Naive thymus-derived CD4-positive, alpha-beta T cell (primary cell): Measurements from ENCODE around the gene MPP7. TPM values are rescaled to one million over a fixed set of nuclear protein-coding genes. Genes with fewer than 3 reads are reported as not detected.

Experiments used
- ATAC-seq: fragments of 150-1000 bp; cut with Tn5 transposase; 2 replicates; pipeline ENCODE4 v1.10.0; 2021; ENCODE audit warnings: mild to moderate bottlenecking, moderate library complexity
- CTCF ChIA-PET: fragments of 350-600 bp; sonication (Branson Sonifier 250); formaldehyde crosslinking; loops from one replicate; lab custom pipeline; 2021; ENCODE audit warnings: antibody characterized with exemption; lab: Charles Lee
- POLR2A ChIA-PET: fragments of 350-600 bp; sonication (Branson Sonifier 250); formaldehyde crosslinking; loops from one replicate; lab custom pipeline; 2021; ENCODE audit warnings: antibody characterized with exemption, inconsistent platforms; lab: Charles Lee
- DNase-seq, 9 donors: peaks; one replicate each; pipeline versions ENCODE4 v3.0.0 to v3.0.0-alpha.2; 2020 to 2022; ENCODE audit warnings: mixed read lengths in 1 of 9
- H3K27ac ChIP-seq: one replicate; pipeline ENCODE4 v1.7.0; 2013; ENCODE audit warnings: mild to moderate bottlenecking, low read depth, low read length, moderate library complexity
- H3K27me3 ChIP-seq, 2 donors: one replicate each; pipeline ENCODE4 v1.7.0; 2013; ENCODE audit warnings: low read length in 2 of 2, mild to moderate bottlenecking in 2 of 2, moderate library complexity in 2 of 2; ENCODE audit not compliant: control insufficient read depth in 2 of 2, insufficient read depth in 2 of 2
- H3K36me3 ChIP-seq, 3 experiments: 1 replicate in 2 of 3; 2 replicates in 1 of 3; pipeline ENCODE4 v1.7.0; 2013; ENCODE audit warnings: low read length in 3 of 3, mild to moderate bottlenecking in 3 of 3, moderate library complexity in 1 of 3; ENCODE audit not compliant: insufficient read depth in 3 of 3, control insufficient read depth in 2 of 3
- H3K4me1 ChIP-seq, 2 donors: one replicate each; pipeline ENCODE4 v1.7.0; 2013; ENCODE audit warnings: low read length in 2 of 2, mild to moderate bottlenecking in 2 of 2, moderate library complexity in 1 of 2; ENCODE audit not compliant: control insufficient read depth in 2 of 2, insufficient read depth in 2 of 2
- H3K4me3 ChIP-seq: 2 replicates; pipeline ENCODE4 v1.7.0; 2013; ENCODE audit warnings: mild to moderate bottlenecking, low read length
- H3K9me3 ChIP-seq, 3 experiments: 1 replicate in 2 of 3; 2 replicates in 1 of 3; pipeline ENCODE4 v1.7.0; 2013; ENCODE audit warnings: low read length in 3 of 3; ENCODE audit not compliant: control insufficient read depth in 2 of 3
- H3K27ac Mint-ChIP-seq, 9 donors: one replicate each; pipeline ENCODE4 v1.8.0; 2020 to 2022; ENCODE audit warnings: mixed read lengths in 9 of 9, mild to moderate bottlenecking in 8 of 9, moderate library complexity in 5 of 9, inconsistent platforms in 2 of 9
- H3K27me3 Mint-ChIP-seq, 5 donors: one replicate each; pipeline ENCODE4 v1.8.0; 2021 to 2022; ENCODE audit warnings: mixed read lengths in 5 of 5, mild to moderate bottlenecking in 1 of 5
- H3K36me3 Mint-ChIP-seq, 5 donors: one replicate each; pipeline ENCODE4 v1.8.0; 2020 to 2022; ENCODE audit warnings: mixed read lengths in 5 of 5, mild to moderate bottlenecking in 3 of 5, inconsistent platforms in 1 of 5
- H3K4me1 Mint-ChIP-seq, 7 donors: one replicate each; pipeline ENCODE4 v1.8.0; 2020 to 2022; ENCODE audit warnings: mixed read lengths in 7 of 7, mild to moderate bottlenecking in 3 of 7, inconsistent platforms in 1 of 7
- H3K4me3 Mint-ChIP-seq, 10 donors: one replicate each; pipeline ENCODE4 v1.8.0; 2020 to 2022; ENCODE audit warnings: mild to moderate bottlenecking in 10 of 10, mixed read lengths in 10 of 10, moderate library complexity in 6 of 10, inconsistent platforms in 2 of 10
- H3K9me3 Mint-ChIP-seq, 11 donors: one replicate each; pipeline ENCODE4 v1.8.0; 2020 to 2022; ENCODE audit warnings: mixed read lengths in 11 of 11, mild to moderate bottlenecking in 4 of 11, inconsistent platforms in 1 of 11, moderate library complexity in 1 of 11
- intact Hi-C, 2 donors: fragments of 100-400 bp; cut with micrococcal nuclease; formaldehyde crosslinking; loops; one replicate each; pipeline ENCODE4 v1.15.1; 2023
- polyA plus RNA-seq, 2 donors: library from polyadenylated mRNA; unstranded; fragments of 300-500 nt; fragmentation: Illumina TruSeq; gene quantifications; one replicate each; pipeline ENCODE4 v1.2.3, GENCODE V29; 2021
- total RNA-seq, 6 experiments: library from RNA in 5 of 6; stranded (reverse) in 5 of 6; gene quantifications; 1 replicate in 5 of 6; 2 replicates in 1 of 6; pipeline ENCODE4 v1.2.3 and lab custom pipeline; 2021 to 2026

The MPP7 gene
- total and polyA plus RNA-seq, 7 experiments from 2014 or later, result 9.7 to 46.8 (median 41.7) TPM

GRCh38 chr10:28305553-28305952 lies 2.7 kb upstream of the MPP7 start:
- no peak overlapping the region for H3K4me3 ChIP-seq
- peaks cover 23 to 71% (median 53%) of the 10 kb centered on the region in 7 donors for H3K4me1 Mint-ChIP-seq
- H3K27me3 ChIP-seq, result no peaks in the 10 kb centered on the region
- no peak overlapping the region for H3K27ac ChIP-seq
- CTCF ChIA-PET, result interaction anchor here (0.6 to 7.6 kb wide), 2 partner anchors 26 to 58 kb away, joined by 3 to 73 read pairs; no protein-coding TSS in a partner anchor
- no peak overlapping the region for H3K4me3 Mint-ChIP-seq
- H3K36me3 ChIP-seq, result no peaks in the 10 kb centered on the region
- peaks cover 0 to 65% (median 0%) of the 10 kb centered on the region in 5 donors for H3K27me3 Mint-ChIP-seq
- H3K9me3 Mint-ChIP-seq, result peaks cover 0 to 1% (median 0%) of the 10 kb centered on the region in 11 donors
- peaks cover under 1 to 26% of the 10 kb centered on the region in 2 donors for H3K4me1 ChIP-seq
- H3K9me3 ChIP-seq, result no peaks in the 10 kb centered on the region
- H3K27ac Mint-ChIP-seq, result peak overlapping the region in 1 of 9 donors; percentile 38
- peaks cover 0 to 8% (median 0%) of the 10 kb centered on the region in 5 donors for H3K36me3 Mint-ChIP-seq
- ATAC-seq (no peak), DNase-seq (no peak)
- POLR2A ChIA-PET, result interaction anchor here (0.6 to 26.2 kb wide), 2 partner anchors 24 to 63 kb away, joined by 6 to 390 read pairs; no protein-coding TSS in a partner anchor
- intact Hi-C loops, result loop anchor here in 1 of 2 donors (10.0 kb wide), 1 partner anchor 369 kb away; the partner anchor contains the start of gene BAMBI

- DNase-seq, result peak in 1 of 9 donors; percentile 14
- H3K4me3 ChIP-seq, result no peak overlapping the region
These were observed 1.2 kb upstream of the MPP7 start for GRCh38 chr10:28304032-28304571.

GRCh38 chr10:28302012-28302637 lies 739 bp downstream of the MPP7 start:
- peak overlapping the region; percentile 86 for H3K27ac ChIP-seq
- Mint-ChIP-seq H3K4me1 (peaks cover 27 to 80% (median 67%) of the 10 kb centered on the region in 7 donors), H3K4me3 (peak overlapping the region; percentile 77 to 99 (median 91)), H3K27me3 (peaks cover 0 to 45% (median 0%) of the 10 kb centered on the region in 5 donors), H3K36me3 (peaks cover 0 to 3% (median 0%) of the 10 kb centered on the region in 5 donors), H3K27ac (peak overlapping the region in 8 of 9 donors; percentile 81 to 96 (median 88)), H3K9me3 (no peaks in the 10 kb centered on the region)
- no peaks in the 10 kb centered on the region for H3K9me3 ChIP-seq
- ChIA-PET POLR2A (interaction anchor here (0.7 to 26.2 kb wide), 13 partner anchors 11 to 1060 kb away, joined by 3 to 390 read pairs (median 4); no protein-coding TSS in a partner anchor), CTCF (interaction anchor here (1.1 to 12.2 kb wide), 8 partner anchors 9 to 91 kb away, joined by 3 to 210 read pairs (median 7); no protein-coding TSS in a partner anchor)
- DNase-seq (peak in 1 of 9 donors; percentile 63), ATAC-seq (no peak)
- intact Hi-C loops, result loop anchor here (1.0 to 10.0 kb wide), 9 partner anchors 52 to 1441 kb away; partner anchors contain the start of genes ABI1 (in 1 of the 2), ACBD5 (in 1 of the 2), BAMBI (in 1 of the 2) and RAB18 (in 1 of the 2)
- peak overlapping the region; percentile 55 for H3K4me3 ChIP-seq
- H3K27me3 ChIP-seq, result no peaks in the 10 kb centered on the region
- no peaks in the 10 kb centered on the region for H3K36me3 ChIP-seq
- H3K4me1 ChIP-seq, result peaks cover 8 to 42% of the 10 kb centered on the region in 2 donors

More at GRCh38 chr10:28304032-28304571, 1.2 kb upstream of the MPP7 start:
- peaks cover 27 to 78% (median 66%) of the 10 kb centered on the region in 7 donors for H3K4me1 Mint-ChIP-seq
- Histone ChIP-seq H3K9me3 (no peaks in the 10 kb centered on the region), H3K36me3 (no peaks in the 10 kb centered on the region), H3K4me1 (peaks cover 8 to 39% of the 10 kb centered on the region in 2 donors), H3K27me3 (no peaks in the 10 kb centered on the region), H3K27ac (peak overlapping the region; percentile 86)
- H3K27me3 Mint-ChIP-seq, result peaks cover 0 to 59% (median 0%) of the 10 kb centered on the region in 5 donors
- no peaks in the 10 kb centered on the region for H3K36me3 Mint-ChIP-seq
- ChIA-PET POLR2A (interaction anchor here (0.8 to 26.2 kb wide), 9 partner anchors 10 to 800 kb away, joined by 3 to 390 read pairs (median 4); no protein-coding TSS in a partner anchor), CTCF (interaction anchor here (0.6 to 12.2 kb wide), 6 partner anchors 17 to 79 kb away, joined by 3 to 210 read pairs (median 26); no protein-coding TSS in a partner anchor)
- intact Hi-C loops, result loop anchor here (5.0 to 10.0 kb wide), 2 partner anchors 371 to 802 kb away; partner anchors contain the start of genes BAMBI (in 1 of the 2) and RAB18 (in 1 of the 2)
- H3K27ac Mint-ChIP-seq, result peak overlapping the region; percentile 20 to 98 (median 93)
- H3K9me3 Mint-ChIP-seq, result no peaks in the 10 kb centered on the region
- no peak for ATAC-seq
- H3K4me3 Mint-ChIP-seq, result peak overlapping the region; percentile 85 to 99 (median 92)

- peaks cover 27 to 91% (median 80%) of the 10 kb centered on the region in 7 donors for H3K4me1 Mint-ChIP-seq
- no peaks in the 10 kb centered on the region for H3K9me3 Mint-ChIP-seq
- Histone ChIP-seq H3K4me1 (peaks cover 8 to 58% of the 10 kb centered on the region in 2 donors), H3K4me3 (no peak overlapping the region), H3K36me3 (no peaks in the 10 kb centered on the region), H3K27me3 (no peaks in the 10 kb centered on the region), H3K9me3 (no peaks in the 10 kb centered on the region), H3K27ac (no peak overlapping the region)
- H3K27me3 Mint-ChIP-seq, result peaks cover 0 to 27% (median 0%) of the 10 kb centered on the region in 5 donors
- CTCF ChIA-PET, result interaction anchor here (0.6 to 12.2 kb wide), 5 partner anchors 32 to 83 kb away, joined by 3 to 210 read pairs (median 45); no protein-coding TSS in a partner anchor
- intact Hi-C loops, result loop anchor here (1.0 to 10.0 kb wide), 3 partner anchors 50 to 798 kb away; partner anchors contain the start of genes BAMBI (in 1 of the 2) and RAB18 (in 1 of the 2)
- no peak for ATAC-seq
- H3K27ac Mint-ChIP-seq, result peak overlapping the region in 8 of 9 donors; percentile 63 to 84 (median 78)
- H3K36me3 Mint-ChIP-seq, result peaks cover 0 to 3% (median 0%) of the 10 kb centered on the region in 5 donors
- POLR2A ChIA-PET, result interaction anchor here (0.6 to 26.2 kb wide), 4 partner anchors 11 to 83 kb away, joined by 3 to 390 read pairs (median 4); no protein-coding TSS in a partner anchor
- DNase-seq, result peak in 7 of 9 donors; percentile 41 to 64 (median 59)
- H3K4me3 Mint-ChIP-seq, result peak overlapping the region in 8 of 10 donors; percentile 16 to 99 (median 57)
These were observed 2.8 kb downstream of the MPP7 start for GRCh38 chr10:28300027-28300426.

- DNase-seq (peak in 1 of 9 donors; percentile 8), ATAC-seq (no peak)
- Mint-ChIP-seq H3K27me3 (peaks cover 0 to 16% (median 0%) of the 10 kb centered on the region in 5 donors), H3K9me3 (no peaks in the 10 kb centered on the region), H3K36me3 (peaks cover 0 to 3% (median 0%) of the 10 kb centered on the region in 5 donors), H3K4me1 (peaks cover 23 to 92% (median 82%) of the 10 kb centered on the region in 7 donors), H3K4me3 (peak overlapping the region in 9 of 10 donors; percentile 18 to 67 (median 65)), H3K27ac (peak overlapping the region; percentile 47 to 86 (median 69))
- ChIA-PET POLR2A (interaction anchor here (1.4 to 26.2 kb wide), 5 partner anchors 22 to 84 kb away, joined by 3 to 390 read pairs (median 6); no protein-coding TSS in a partner anchor), CTCF (interaction anchor here (1.0 to 12.2 kb wide), 6 partner anchors 45 to 95 kb away, joined by 3 to 210 read pairs (median 4); no protein-coding TSS in a partner anchor)
- H3K27me3 ChIP-seq, result no peaks in the 10 kb centered on the region
- peaks cover 8 to 65% of the 10 kb centered on the region in 2 donors for H3K4me1 ChIP-seq
- intact Hi-C loops, result no loop called here
- H3K9me3 ChIP-seq, result no peaks in the 10 kb centered on the region
- peak overlapping the region; percentile 37 for H3K27ac ChIP-seq
- no peak overlapping the region for H3K4me3 ChIP-seq
- no peaks in the 10 kb centered on the region for H3K36me3 ChIP-seq
These were observed 3.9 kb downstream of the MPP7 start for GRCh38 chr10:28298951-28299350.
